HG02970 (cell line): ENCODE measurements around the gene MAPK12.
"Not testable (repeated sequence)": the region's sequence is repeated elsewhere in the genome, so short reads cannot be mapped to it uniquely, and the experiment has no call there.

Experiments
- ATAC-seq: cut with Tn5 transposase; IDR thresholded peaks from one replicate; pipeline ENCODE4 v1.9.1; 2021; ENCODE audit warnings: mild to moderate bottlenecking, moderate library complexity, moderate number of reproducible peaks; ENCODE audit not compliant: unreplicated experiment, low FRiP score

The MAPK12 gene

DNA sequence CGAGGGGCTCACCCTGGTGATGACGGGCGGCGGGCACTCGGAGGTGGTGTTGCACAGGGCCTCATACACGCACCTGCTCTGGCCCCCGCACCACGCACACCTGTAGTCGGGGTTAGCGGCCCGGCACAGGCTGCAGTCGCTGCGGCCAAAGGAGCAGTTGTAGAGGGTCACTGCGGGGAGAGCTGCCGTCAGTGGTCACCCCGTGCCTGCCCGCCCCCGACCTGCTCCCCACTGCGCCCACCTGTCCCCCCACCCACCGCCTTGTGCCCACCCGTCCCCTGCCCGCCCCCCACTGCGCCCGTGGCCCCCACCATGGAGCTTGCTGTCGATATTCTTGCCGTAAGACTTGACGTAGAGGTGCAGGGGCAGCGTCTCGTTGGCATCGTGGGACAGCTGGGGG lies 22.3 kb upstream of the MAPK12 start:
- no peak for ATAC-seq

DNA sequence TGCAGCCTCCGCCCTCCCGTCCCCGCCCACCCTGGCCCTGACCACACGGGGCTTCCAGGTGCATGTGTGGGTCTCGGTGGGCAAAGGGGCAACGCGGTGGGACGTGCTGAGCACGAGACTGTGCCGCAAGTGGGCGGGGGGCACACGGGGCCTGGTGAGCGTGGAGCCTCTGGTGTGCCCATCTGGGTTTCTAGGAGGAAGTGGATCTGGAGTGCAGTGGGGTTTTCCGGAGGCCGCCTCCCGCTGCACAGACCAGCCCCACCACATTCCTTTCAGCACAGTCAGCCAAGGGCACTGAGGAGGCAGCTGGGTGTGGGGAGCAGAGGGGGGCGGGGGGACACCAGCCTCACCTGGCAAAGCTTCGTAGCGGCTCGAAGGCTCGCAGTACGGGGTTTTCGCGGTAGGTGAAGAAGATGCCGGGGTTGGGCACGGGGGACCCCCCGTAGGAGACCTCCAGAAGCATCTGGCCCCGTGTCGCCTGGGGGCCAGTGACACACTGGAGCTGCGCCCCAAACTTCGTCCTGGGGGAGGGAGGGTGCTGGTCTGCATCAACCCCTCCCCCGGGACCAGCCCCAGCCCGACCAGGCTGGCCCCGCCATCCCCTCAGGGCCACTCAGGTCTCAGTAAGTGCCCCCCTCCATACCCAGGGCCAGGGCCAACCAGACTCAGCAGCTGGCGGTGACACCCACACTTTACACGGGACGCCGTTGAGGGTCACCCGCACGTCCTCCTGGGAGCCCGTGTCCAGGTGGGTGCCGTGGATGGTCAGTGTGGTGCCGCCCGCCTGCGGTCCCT lies 21.1 kb upstream of the MAPK12 start:
- no peak for ATAC-seq

DNA sequence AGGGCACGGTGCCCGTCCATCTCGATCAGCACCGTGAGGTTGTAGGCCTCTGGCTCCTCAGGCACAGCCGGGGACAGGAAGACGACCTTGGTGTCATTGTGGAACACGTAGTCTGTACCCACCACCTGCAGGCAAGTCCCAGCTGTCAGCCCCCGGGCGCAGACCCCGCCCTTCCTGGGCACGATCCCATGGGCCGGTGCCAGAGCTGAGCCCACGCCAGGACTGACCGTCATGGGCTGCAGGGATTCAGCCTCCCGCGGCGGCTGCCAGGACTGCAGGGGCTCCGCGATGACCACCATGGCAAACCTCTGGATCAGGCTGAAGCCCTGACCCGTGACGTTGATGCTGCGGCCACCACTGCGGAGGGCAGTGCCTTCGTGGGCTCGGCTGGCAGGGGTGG lies 20.5 kb upstream of the MAPK12 start:
- no peak for ATAC-seq

GRCh38 chr22:50281384-50281760 lies 19.9 kb upstream of the MAPK12 start:
- ATAC-seq, result no peak

- no peak for ATAC-seq
Observed at GRCh38 chr22:50280708-50281383, 19.4 kb upstream of the MAPK12 start.

DNA sequence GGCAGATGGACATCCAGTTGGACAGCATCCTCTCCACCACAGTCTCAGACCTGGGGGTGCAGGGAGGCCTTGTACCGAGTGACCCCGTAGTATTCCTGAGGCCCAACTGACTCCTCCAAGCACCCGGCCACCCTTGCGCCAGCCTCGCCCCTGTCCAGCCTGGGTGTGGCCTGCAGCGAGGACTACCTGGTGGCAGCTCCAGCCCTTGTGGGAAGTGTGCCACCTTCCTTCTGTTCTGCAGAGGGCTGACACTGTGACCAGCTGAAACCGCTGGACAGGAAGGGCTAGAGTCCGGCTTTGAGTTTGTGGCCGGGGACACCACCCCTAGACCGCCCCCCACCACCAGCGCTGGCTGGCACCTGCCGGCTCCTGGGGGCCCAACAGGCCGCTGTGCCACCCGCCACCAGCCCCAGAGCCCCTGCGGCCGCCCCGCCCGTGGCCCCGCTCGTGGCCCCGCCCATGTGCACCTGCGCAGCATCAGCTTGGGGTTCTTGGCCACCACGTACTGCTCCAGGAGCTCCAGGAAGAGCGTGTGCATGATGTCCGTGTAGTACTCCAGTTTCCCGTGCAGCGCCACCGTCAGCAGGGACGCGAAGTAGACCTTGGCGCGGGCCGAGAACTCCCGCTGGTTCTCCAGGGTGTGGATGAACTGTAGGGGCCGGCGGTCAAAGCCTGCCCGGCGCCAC lies 18.7 kb upstream of the MAPK12 start:
- ATAC-seq, result no peak

- ATAC-seq, result no peak
Observed at GRCh38 chr22:50278956-50279619, 17.6 kb upstream of the MAPK12 start.

DNA sequence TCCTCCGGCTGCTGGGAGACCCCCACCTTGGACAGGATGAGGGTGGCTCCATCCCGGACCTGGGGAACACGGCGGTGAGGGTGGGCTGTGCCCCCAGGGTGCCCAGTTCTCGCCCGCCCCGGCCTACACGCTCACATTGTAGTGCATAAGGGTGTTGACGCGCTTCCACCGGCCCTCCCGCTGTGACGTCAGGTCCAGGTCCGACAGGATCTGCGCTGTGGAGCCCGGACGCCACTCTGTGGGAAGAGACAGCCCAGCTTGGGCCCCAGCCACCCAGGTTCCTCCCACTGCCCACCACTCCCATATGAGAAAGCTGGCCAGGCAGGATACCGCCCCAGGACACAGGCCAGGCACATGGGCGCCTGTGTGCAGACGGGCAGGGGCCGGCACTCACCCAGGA lies 17.0 kb upstream of the MAPK12 start:
- no peak for ATAC-seq

DNA sequence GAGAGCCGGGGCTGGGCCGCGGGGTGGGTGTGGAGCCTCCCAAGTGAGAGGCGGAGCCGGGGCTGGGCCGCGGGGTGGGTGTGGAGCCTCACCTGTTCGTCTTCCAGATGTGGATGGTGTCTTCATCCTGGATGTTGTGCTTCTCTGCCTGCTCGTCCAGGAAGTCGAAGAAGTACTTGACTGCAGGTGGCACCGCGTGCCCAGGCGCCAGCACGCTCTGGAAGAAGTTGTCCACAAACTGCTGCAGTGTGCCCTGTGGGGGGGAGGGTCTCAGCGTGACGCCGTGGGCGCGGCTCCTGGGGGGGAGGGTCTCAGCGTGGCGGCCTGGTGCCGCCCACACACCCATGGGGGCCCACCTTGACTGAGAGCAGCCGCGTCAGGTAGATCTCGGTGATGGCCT lies 16.3 kb upstream of the MAPK12 start:
- no peak for ATAC-seq

DNA sequence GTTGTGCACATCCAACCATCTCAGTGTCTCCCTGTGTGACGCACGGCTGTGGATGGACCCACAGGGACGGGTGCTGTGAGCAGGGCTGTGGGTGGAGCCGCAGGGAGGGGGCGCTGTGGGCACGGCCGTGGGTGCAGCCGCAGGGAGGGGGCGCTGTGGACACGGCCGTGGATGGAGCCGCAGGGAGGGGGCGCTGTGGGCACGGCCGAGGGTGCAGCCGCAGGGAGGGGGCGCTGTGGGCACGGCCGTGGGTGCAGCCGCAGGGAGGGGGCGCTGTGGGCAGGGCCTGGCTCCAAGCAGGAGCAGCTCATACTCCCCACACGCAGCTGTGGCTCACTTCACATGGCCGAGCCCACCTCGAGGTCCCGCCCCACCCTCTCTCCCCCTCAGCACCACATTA lies 14.7 kb upstream of the MAPK12 start:
- ATAC-seq, result no peak

GRCh38 chr22:50275181-50276055 lies 13.9 kb upstream of the MAPK12 start:
- no peak for ATAC-seq

DNA sequence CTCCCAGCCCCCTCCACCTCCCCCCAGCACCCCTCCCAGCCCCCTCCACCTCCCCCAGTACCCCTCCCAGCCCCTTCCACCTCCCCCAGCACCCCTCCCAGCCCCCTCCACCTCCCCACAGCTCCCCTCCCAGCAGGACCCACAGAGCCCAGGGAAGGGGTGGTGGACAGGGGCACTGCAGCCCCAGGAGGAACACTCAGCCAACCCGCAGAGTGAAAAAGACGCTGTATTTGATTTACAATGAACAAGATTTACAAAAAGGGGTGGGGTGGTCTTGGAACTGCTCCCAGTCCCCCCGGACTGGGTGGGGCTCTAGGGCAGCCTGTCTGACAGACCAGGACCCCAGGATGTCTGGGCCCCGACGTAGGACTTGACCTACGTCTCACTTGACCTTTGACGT lies 13.3 kb upstream of the MAPK12 start:
- ATAC-seq, result no peak

GRCh38 chr22:50274311-50274710 lies 12.8 kb upstream of the MAPK12 start:
- no peak for ATAC-seq

DNA sequence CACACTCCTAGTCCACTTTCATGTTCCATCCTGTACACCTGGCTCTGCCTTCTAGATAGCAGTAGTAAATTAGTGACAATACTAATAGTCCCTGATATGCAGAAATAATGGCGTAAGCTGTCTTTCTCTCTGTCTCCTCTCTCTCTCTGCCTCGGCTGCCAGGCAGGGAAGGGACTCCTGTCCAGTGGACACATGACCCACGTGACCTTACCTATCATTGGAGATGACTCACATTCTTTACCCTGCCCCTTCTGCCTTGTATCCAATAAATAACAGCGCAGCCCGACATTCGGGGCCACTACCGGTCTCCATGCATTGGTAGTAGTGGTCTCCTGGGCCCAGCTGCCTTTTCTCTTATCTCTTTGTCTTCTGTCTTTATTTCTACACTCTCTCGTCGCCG lies 12.3 kb upstream of the MAPK12 start:
- not testable (repeated sequence) for ATAC-seq

GRCh38 chr22:50273352-50273751 lies 11.9 kb upstream of the MAPK12 start:
- not testable (repeated sequence) for ATAC-seq

DNA sequence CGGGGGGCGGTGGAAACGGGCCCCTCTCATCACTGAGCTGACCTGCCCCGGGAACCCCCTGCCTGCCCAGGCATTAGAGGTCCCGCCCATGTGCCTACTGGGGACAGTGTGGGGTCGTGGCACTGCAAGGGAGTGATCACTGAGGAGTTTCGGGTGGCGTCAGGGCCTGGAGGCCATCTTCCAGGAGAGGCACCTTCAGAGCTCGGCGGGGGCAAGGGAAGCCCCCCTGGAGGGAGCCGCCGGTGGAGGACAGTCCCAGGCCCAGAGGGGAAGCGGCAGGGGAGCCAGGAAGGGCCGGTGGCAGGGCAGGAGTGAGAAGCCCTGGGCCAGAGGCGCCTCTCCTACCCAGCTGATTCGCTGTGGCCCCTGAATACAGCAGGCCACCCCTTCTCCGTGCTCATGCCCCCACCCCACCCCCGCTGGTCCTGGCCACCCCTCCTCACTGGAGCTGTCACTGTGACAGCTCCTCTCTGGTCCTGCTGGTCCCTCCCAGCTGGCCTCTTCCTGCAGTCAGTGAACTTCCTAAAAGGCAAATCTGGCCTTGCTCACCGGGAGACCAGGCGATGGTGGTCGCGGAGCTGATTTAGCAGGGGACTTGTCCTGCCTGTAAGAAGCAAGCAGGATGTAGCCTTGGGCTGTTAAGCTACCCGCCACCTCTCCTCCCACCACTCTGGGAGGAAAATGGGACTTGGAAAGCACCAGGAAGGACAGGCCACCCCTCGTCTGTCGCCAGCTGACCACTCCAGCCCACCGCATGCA lies 10.7 kb upstream of the MAPK12 start:
- ATAC-seq, result no peak

DNA sequence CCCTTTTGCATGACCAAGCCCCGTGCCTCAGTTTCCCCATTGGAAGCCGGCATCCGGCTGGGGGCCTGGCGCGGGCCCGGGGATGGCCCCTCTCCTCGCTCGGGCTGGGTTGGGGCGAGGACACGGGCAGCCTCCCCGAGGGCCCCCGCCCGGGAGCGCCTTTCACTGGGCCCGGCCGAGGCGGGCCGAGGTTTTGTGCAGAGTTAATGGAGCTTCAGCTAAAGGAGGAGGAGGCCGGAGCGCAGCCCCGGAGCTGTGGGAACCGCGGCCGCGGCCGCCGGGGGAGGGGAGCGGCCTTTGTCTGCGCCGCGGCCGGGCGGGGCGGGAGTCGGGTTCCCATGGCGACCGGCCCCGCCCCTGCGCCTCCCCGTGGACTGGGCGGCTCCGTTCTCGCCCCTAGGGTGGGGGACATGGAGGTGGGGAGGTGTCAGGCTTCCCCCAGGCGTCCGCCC lies 10.1 kb upstream of the MAPK12 start:
- no peak for ATAC-seq

GRCh38 chr22:50270666-50271394 lies 9.3 kb upstream of the MAPK12 start:
- no peak for ATAC-seq
